Measurements from ENCODE around the gene RMND5A. TPM values are rescaled to one million over a fixed set of nuclear protein-coding genes. Genes with fewer than 3 reads are reported as not detected.

RMND5A gene
- total RNA-seq, 1 experiment from 2014 or later: 41.0 TPM

DNA sequence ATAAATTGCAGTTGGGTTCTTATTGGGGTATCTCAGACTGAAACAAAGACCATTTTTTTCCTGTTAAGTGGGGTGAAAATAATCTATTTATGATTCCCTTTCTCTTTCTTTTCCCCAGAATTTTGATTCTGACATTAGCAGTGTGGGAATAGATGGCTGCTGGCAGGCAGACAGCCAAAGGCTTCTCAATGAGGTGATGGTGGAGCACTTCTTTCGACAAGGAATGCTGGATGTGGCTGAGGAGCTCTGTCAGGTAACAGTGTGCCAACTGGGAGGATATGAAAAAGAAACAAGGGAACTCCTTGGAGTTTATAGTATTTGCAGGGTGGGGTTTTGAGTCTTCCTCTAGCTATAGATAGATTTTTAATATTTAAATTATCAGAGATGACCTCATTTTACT lies 31.7 kb downstream of the RMND5A start:
- no peak for DNase-seq (ENCODE audit: unreplicated experiment)
- CTCF ChIA-PET: interaction anchor here (0.5 to 3.8 kb wide), 2 partner anchors 12 to 337 kb away, joined by 3 to 50 read pairs; no protein-coding TSS in a partner anchor
- no TSS peak for BruUV-seq (replicated peaks)
- TF ChIP-seq, protein P1, sequence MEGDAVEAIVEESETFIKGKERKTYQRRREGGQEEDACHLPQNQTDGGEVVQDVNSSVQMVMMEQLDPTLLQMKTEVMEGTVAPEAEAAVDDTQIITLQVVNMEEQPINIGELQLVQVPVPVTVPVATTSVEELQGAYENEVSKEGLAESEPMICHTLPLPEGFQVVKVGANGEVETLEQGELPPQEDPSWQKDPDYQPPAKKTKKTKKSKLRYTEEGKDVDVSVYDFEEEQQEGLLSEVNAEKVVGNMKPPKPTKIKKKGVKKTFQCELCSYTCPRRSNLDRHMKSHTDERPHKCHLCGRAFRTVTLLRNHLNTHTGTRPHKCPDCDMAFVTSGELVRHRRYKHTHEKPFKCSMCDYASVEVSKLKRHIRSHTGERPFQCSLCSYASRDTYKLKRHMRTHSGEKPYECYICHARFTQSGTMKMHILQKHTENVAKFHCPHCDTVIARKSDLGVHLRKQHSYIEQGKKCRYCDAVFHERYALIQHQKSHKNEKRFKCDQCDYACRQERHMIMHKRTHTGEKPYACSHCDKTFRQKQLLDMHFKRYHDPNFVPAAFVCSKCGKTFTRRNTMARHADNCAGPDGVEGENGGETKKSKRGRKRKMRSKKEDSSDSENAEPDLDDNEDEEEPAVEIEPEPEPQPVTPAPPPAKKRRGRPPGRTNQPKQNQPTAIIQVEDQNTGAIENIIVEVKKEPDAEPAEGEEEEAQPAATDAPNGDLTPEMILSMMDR (IDR thresholded peaks at IDR 0.05; ENCODE audit: unreplicated experiment): no peak
- Mint-ChIP-seq H3K36me3 (ENCODE audit: insufficient read depth, unreplicated experiment) (peaks cover 56% of the 10 kb centered on the region), H3K9me3 (ENCODE audit: unreplicated experiment) (peaks cover 8% of the 10 kb centered on the region), H3K27ac (ENCODE audit: low read depth, unreplicated experiment) (no peak overlapping the region), H3K4me3 (ENCODE audit: unreplicated experiment) (no peak overlapping the region), H3K27me3 (ENCODE audit: insufficient read depth, unreplicated experiment) (no peaks in the 10 kb centered on the region), H3K4me1 (ENCODE audit: insufficient read depth, unreplicated experiment) (peaks cover 12% of the 10 kb centered on the region)
- intact Hi-C loops (cut with micrococcal nuclease): no loop called here
- POLR2A ChIA-PET: no interaction called here

DNA sequence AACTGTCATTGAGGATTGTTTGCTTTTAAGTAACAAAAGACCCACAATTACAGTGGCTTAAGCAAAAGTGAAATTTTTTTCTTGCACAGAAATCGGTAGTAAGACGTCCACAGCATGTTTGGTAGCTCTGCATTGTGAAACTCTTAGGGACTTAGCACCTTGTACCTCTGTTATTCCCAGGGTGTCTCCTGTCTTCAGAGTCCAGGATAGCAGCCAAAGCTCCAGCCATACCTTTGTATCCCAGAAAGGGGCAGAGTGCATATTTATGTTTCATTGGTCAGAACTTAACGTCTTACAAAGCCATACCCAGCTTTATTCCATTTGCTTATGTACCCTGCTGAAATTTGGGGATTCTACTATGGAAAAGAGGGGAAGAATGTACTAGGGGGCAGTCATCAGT lies 32.8 kb downstream of the RMND5A start:
- intact Hi-C loops (cut with micrococcal nuclease): no loop called here
- H3K4me1 Mint-ChIP-seq (ENCODE audit: insufficient read depth, unreplicated experiment): peaks cover under 1% of the 10 kb centered on the region
- CTCF ChIA-PET: interaction anchor here (1.9 to 3.8 kb wide), 2 partner anchors 11 to 55 kb away, joined by 8 to 50 read pairs; no protein-coding TSS in a partner anchor
- TF ChIP-seq, protein P1 (IDR thresholded peaks at IDR 0.05; ENCODE audit: unreplicated experiment): no peak
- no peaks in the 10 kb centered on the region for H3K27me3 Mint-ChIP-seq (ENCODE audit: insufficient read depth, unreplicated experiment)
- H3K27ac Mint-ChIP-seq (ENCODE audit: low read depth, unreplicated experiment): no peak overlapping the region
- BruUV-seq (replicated peaks): no TSS peak
- POLR2A ChIA-PET: interaction anchor here (1.5 kb wide), 1 partner anchor 10 kb away, joined by 4 read pairs; no protein-coding TSS in a partner anchor
- peaks cover 57% of the 10 kb centered on the region for H3K36me3 Mint-ChIP-seq (ENCODE audit: insufficient read depth, unreplicated experiment)
- H3K9me3 Mint-ChIP-seq (ENCODE audit: unreplicated experiment): peaks cover 8% of the 10 kb centered on the region
- H3K4me3 Mint-ChIP-seq (ENCODE audit: unreplicated experiment): no peak overlapping the region
- no peak for DNase-seq (ENCODE audit: unreplicated experiment)

DNA sequence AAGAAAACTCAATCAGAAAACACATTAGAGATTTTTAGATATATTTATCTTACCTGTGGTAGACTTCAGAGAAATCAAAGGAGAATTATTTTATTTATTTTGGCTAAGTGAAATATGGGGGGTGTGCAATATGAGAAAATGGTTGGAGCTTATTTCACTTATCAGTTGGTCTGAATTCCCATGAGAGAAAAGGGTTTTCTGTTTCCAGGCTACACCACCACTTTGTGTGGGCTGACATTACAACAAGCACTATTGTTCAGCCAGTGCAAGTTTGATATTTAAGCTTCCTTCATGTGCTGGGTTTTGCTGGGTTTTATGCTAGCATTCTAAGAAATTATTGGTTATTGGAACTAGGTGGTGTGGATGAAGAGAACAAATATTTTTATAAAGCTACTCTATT lies 33.5 kb downstream of the RMND5A start:
- Mint-ChIP-seq H3K4me1 (ENCODE audit: insufficient read depth, unreplicated experiment) (no peaks in the 10 kb centered on the region), H3K36me3 (ENCODE audit: insufficient read depth, unreplicated experiment) (peaks cover 57% of the 10 kb centered on the region), H3K27ac (ENCODE audit: low read depth, unreplicated experiment) (no peak overlapping the region), H3K9me3 (ENCODE audit: unreplicated experiment) (peaks cover 8% of the 10 kb centered on the region), H3K27me3 (ENCODE audit: insufficient read depth, unreplicated experiment) (no peaks in the 10 kb centered on the region), H3K4me3 (ENCODE audit: unreplicated experiment) (no peak overlapping the region)
- intact Hi-C loops (cut with micrococcal nuclease): no loop called here
- TF ChIP-seq, protein P1 (IDR thresholded peaks at IDR 0.05; ENCODE audit: unreplicated experiment): no peak
- POLR2A ChIA-PET: interaction anchor here (1.0 to 1.5 kb wide), 2 partner anchors 9 to 249 kb away, joined by 3 to 4 read pairs; no protein-coding TSS in a partner anchor
- CTCF ChIA-PET: interaction anchor here (1.5 to 3.8 kb wide), 3 partner anchors 10 to 54 kb away, joined by 4 to 50 read pairs (median 8); no protein-coding TSS in a partner anchor
- DNase-seq (ENCODE audit: unreplicated experiment): no peak
- BruUV-seq (replicated peaks): no TSS peak

DNA sequence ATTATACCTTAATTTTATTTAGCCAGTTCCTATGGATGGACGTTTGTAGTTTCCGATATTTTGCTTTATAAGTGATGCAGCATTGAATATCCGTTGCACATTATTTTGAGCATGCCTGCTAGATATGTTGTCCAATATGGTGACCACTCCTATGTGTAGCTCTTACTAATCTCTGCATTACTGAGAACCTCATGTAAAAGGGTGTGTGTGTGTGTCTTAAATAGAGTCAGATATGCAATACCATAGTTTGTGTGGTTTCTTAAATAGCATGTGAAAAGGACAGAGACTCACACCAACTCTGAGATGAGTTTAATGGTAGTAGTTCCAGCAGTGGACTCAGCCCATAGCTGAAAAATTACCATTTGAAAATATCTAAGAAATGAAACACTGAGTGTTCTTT lies 38.3 kb downstream of the RMND5A start:
- no peak overlapping the region for H3K27ac Mint-ChIP-seq (ENCODE audit: low read depth, unreplicated experiment)
- ChIA-PET CTCF (no interaction called here), POLR2A (no interaction called here)
- H3K9me3 Mint-ChIP-seq (ENCODE audit: unreplicated experiment): no peaks in the 10 kb centered on the region
- H3K36me3 Mint-ChIP-seq (ENCODE audit: insufficient read depth, unreplicated experiment): peaks cover 39% of the 10 kb centered on the region
- TF ChIP-seq, protein P1 (IDR thresholded peaks at IDR 0.05; ENCODE audit: unreplicated experiment): no peak
- intact Hi-C loops (cut with micrococcal nuclease): no loop called here
- no peaks in the 10 kb centered on the region for H3K4me1 Mint-ChIP-seq (ENCODE audit: insufficient read depth, unreplicated experiment)
- no peaks in the 10 kb centered on the region for H3K27me3 Mint-ChIP-seq (ENCODE audit: insufficient read depth, unreplicated experiment)
- BruUV-seq (replicated peaks): no TSS peak
- no peak for DNase-seq (ENCODE audit: unreplicated experiment)
- H3K4me3 Mint-ChIP-seq (ENCODE audit: unreplicated experiment): no peak overlapping the region
